Measurements from ENCODE around the gene TRMT44.

TRMT44 gene

GRCh38 chr4:8394061-8394519 lies 46.5 kb upstream of the TRMT44 start:
- no peaks in the 10 kb centered on the region; the same call in 1 of the 2 replicates for H3K4me1 ChIP-seq
- no peaks in the 10 kb centered on the region for H3K9me3 ChIP-seq
- no peak overlapping the region for H3K4me3 ChIP-seq (ENCODE audit: low read depth, low read length)
- TF ChIP-seq CTCF (IDR thresholded peaks at IDR 0.05; ENCODE audit: low read depth, low read length), result no peak
- H3K27me3 ChIP-seq, result no peaks in the 10 kb centered on the region; the same call in 1 of the 2 replicates
- no peaks in the 10 kb centered on the region for H3K36me3 ChIP-seq
- no peak for DNase-seq

- DNase-seq, result no peak
- no peaks in the 10 kb centered on the region for H3K36me3 ChIP-seq
- H3K9me3 ChIP-seq, result no peaks in the 10 kb centered on the region
- no peaks in the 10 kb centered on the region; the same call in 1 of the 2 replicates for H3K4me1 ChIP-seq
- TF ChIP-seq CTCF (IDR thresholded peaks at IDR 0.05; ENCODE audit: low read depth, low read length), result no peak
- no peaks in the 10 kb centered on the region; the same call in 1 of the 2 replicates for H3K27me3 ChIP-seq
- no peak overlapping the region for H3K4me3 ChIP-seq (ENCODE audit: low read depth, low read length)
These were observed 45.8 kb upstream of the TRMT44 start for GRCh38 chr4:8394806-8395205.

GRCh38 chr4:8395504-8396296 lies 44.9 kb upstream of the TRMT44 start:
- no peaks in the 10 kb centered on the region; the same call in 1 of the 2 replicates for H3K4me1 ChIP-seq
- H3K36me3 ChIP-seq, result no peaks in the 10 kb centered on the region
- H3K9me3 ChIP-seq, result no peaks in the 10 kb centered on the region
- no peak for TF ChIP-seq CTCF (IDR thresholded peaks at IDR 0.05; ENCODE audit: low read depth, low read length)
- no peaks in the 10 kb centered on the region; the same call in 1 of the 2 replicates for H3K27me3 ChIP-seq
- H3K4me3 ChIP-seq (ENCODE audit: low read depth, low read length), result no peak overlapping the region
- DNase-seq, result no peak

GRCh38 chr4:8396762-8397406 lies 43.7 kb upstream of the TRMT44 start:
- no peak for DNase-seq
- TF ChIP-seq CTCF (IDR thresholded peaks at IDR 0.05; ENCODE audit: low read depth, low read length), result no peak
- H3K4me1 ChIP-seq, result no peaks in the 10 kb centered on the region; the same call in 1 of the 2 replicates
- H3K4me3 ChIP-seq (ENCODE audit: low read depth, low read length), result no peak overlapping the region
- H3K36me3 ChIP-seq, result no peaks in the 10 kb centered on the region
- no peaks in the 10 kb centered on the region for H3K9me3 ChIP-seq
- H3K27me3 ChIP-seq, result no peaks in the 10 kb centered on the region; the same call in 1 of the 2 replicates

GRCh38 chr4:8398347-8398746 lies 42.2 kb upstream of the TRMT44 start:
- H3K27me3 ChIP-seq, result no peaks in the 10 kb centered on the region
- no peak overlapping the region for H3K4me3 ChIP-seq (ENCODE audit: low read depth, low read length)
- no peak for DNase-seq
- no peaks in the 10 kb centered on the region for H3K9me3 ChIP-seq
- TF ChIP-seq CTCF (IDR thresholded peaks at IDR 0.05; ENCODE audit: low read depth, low read length), result no peak
- H3K4me1 ChIP-seq, result no peaks in the 10 kb centered on the region; the same call in none of the 2 replicates
- no peaks in the 10 kb centered on the region for H3K36me3 ChIP-seq

GRCh38 chr4:8399298-8399697 lies 41.3 kb upstream of the TRMT44 start:
- no peaks in the 10 kb centered on the region for H3K9me3 ChIP-seq
- no peaks in the 10 kb centered on the region; the same call in none of the 2 replicates for H3K4me1 ChIP-seq
- no peak for TF ChIP-seq CTCF (IDR thresholded peaks at IDR 0.05; ENCODE audit: low read depth, low read length)
- H3K36me3 ChIP-seq, result no peaks in the 10 kb centered on the region
- no peaks in the 10 kb centered on the region for H3K27me3 ChIP-seq
- DNase-seq, result no peak
- no peak overlapping the region for H3K4me3 ChIP-seq (ENCODE audit: low read depth, low read length)

All from BE2C (cell line).